ENCODE results near the gene ADAMTS17. TPM values are rescaled to one million over a fixed set of nuclear protein-coding genes. Genes with fewer than 3 reads are reported as not detected.
A peak's percentile ranks its signal among the peaks of the same experiment; 100 is the strongest.

ADAMTS17 gene
- total RNA-seq, 4 donors from 2014 or later, result 6.0 to 17.6 (median 8.2) TPM

DNA sequence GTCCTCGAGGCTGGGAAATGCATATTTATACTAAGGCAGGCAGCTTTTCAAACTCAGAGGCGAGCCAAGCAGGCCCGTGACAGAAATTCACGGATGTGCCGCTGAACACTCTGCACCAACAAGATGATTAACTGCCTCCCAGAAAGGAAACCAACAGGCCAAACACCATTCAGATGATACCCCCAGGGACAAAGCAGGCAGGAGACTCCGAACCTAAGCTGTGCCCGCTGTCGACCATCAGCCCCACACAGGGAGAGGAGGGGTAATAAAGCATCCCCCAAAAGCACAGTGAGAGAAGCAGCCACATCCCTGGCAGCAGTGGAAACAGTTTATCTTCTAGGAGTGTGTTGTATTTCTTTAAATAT lies 31.8 kb downstream of the ADAMTS17 start:
- TF ChIP-seq, protein P1, sequence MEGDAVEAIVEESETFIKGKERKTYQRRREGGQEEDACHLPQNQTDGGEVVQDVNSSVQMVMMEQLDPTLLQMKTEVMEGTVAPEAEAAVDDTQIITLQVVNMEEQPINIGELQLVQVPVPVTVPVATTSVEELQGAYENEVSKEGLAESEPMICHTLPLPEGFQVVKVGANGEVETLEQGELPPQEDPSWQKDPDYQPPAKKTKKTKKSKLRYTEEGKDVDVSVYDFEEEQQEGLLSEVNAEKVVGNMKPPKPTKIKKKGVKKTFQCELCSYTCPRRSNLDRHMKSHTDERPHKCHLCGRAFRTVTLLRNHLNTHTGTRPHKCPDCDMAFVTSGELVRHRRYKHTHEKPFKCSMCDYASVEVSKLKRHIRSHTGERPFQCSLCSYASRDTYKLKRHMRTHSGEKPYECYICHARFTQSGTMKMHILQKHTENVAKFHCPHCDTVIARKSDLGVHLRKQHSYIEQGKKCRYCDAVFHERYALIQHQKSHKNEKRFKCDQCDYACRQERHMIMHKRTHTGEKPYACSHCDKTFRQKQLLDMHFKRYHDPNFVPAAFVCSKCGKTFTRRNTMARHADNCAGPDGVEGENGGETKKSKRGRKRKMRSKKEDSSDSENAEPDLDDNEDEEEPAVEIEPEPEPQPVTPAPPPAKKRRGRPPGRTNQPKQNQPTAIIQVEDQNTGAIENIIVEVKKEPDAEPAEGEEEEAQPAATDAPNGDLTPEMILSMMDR (IDR thresholded peaks at IDR 0.05), result no peak

GRCh38 chr15:100309109-100310040 lies 32.4 kb downstream of the ADAMTS17 start:
- in situ Hi-C loops (cut with MboI; ENCODE audit: low pct_ligation_motif_present in 1 of 4, low pct_unique_long_range_greater_than_20kb in 1 of 4, low sequenced_read_pairs in 3 of 4), result no loop called here
- 73 to 75% methylated on average over 8 to 25 of the region's 25 CpGs for WGBS, 2 donors (ENCODE audit: low coverage in 1 of 2)

More for the DNA sequence above, 31.8 kb downstream of the ADAMTS17 start:
- H3K27ac ChIP-seq, result peak overlapping the region in 3 of 4 donors; percentile 53 to 78 (median 64)
- in situ Hi-C loops (cut with MboI; ENCODE audit: low pct_ligation_motif_present in 1 of 4, low pct_unique_long_range_greater_than_20kb in 1 of 4, low sequenced_read_pairs in 3 of 4), result no loop called here
- intact Hi-C loops (cut with DNase I; ENCODE audit: low total_unique reads), result no loop called here
- peaks cover 0 to 10% (median 2%) of the 10 kb centered on the region in 4 donors for H3K4me1 ChIP-seq
- H3K9me3 ChIP-seq, result no peaks in the 10 kb centered on the region
- no peaks in the 10 kb centered on the region for H3K36me3 ChIP-seq
- H3K27me3 ChIP-seq, result no peaks in the 10 kb centered on the region
- DNase-seq, result no peak
- WGBS, 2 donors (ENCODE audit: low coverage in 1 of 2), result 73% methylated on average over 8 of the region's 8 CpGs; no CpG with 5 or more reads in 1 of the 2 donors
- H3K4me3 ChIP-seq, result no peak overlapping the region

DNA sequence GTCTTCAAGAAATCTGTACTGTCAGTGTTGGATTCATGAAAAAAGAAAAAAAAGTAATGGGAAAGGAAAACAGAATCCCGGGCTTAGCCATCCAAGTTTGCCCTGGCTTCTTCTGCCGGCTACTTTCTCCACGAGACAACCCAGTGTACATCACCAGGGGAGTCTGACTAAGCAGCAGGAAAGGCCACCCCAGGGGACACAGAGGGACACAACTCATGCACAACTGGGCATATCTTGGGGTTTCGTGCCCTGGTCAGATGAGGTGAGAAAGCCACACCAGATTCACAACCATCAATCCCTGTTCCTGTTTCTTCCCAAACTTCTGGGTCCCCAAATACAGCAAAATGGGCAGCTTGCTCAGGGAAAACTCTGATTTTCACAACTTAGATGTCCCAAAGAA lies 33.2 kb downstream of the ADAMTS17 start:
- 72 to 100% methylated on average over 1 to 4 of the region's 4 CpGs for WGBS, 2 donors (ENCODE audit: low coverage in 1 of 2)
- TF ChIP-seq, protein P1 (IDR thresholded peaks at IDR 0.05), result no peak
- TF ChIP-seq POLR2AphosphoS5 (IDR thresholded peaks at IDR 0.05) (no peak), EP300 (IDR thresholded peaks at IDR 0.05; ENCODE audit: low read depth) (no peak), POLR2A (IDR thresholded peaks at IDR 0.05) (no peak)
- no peaks in the 10 kb centered on the region for H3K9me3 ChIP-seq
- H3K36me3 ChIP-seq, result no peaks in the 10 kb centered on the region
- no peak for DNase-seq
- in situ Hi-C loops (cut with MboI; ENCODE audit: low pct_ligation_motif_present in 1 of 4, low pct_unique_long_range_greater_than_20kb in 1 of 4, low sequenced_read_pairs in 3 of 4) (no loop called here), intact Hi-C loops (cut with DNase I; ENCODE audit: low total_unique reads) (no loop called here)
- peak overlapping the region in 3 of 4 donors; percentile 28 to 72 (median 53) for H3K27ac ChIP-seq
- H3K4me1 ChIP-seq, result peaks cover 0 to 10% (median 2%) of the 10 kb centered on the region in 4 donors
- no peak overlapping the region for H3K4me3 ChIP-seq
- no peaks in the 10 kb centered on the region for H3K27me3 ChIP-seq

More at GRCh38 chr15:100309109-100310040, 32.4 kb downstream of the ADAMTS17 start:
- peak overlapping the region in 3 of 4 donors; percentile 28 to 72 (median 53) for H3K27ac ChIP-seq
- H3K4me1 ChIP-seq, result peaks cover 0 to 10% (median 2%) of the 10 kb centered on the region in 4 donors
- no peak for DNase-seq
- no peaks in the 10 kb centered on the region for H3K36me3 ChIP-seq
- intact Hi-C loops (cut with DNase I; ENCODE audit: low total_unique reads), result no loop called here
- H3K27me3 ChIP-seq, result no peaks in the 10 kb centered on the region
- no peaks in the 10 kb centered on the region for H3K9me3 ChIP-seq
- no peak overlapping the region for H3K4me3 ChIP-seq
- TF ChIP-seq POLR2AphosphoS5 (IDR thresholded peaks at IDR 0.05) (no peak), EP300 (IDR thresholded peaks at IDR 0.05; ENCODE audit: low read depth) (no peak), POLR2A (IDR thresholded peaks at IDR 0.05) (no peak)
- TF ChIP-seq, protein P1 (IDR thresholded peaks at IDR 0.05), result no peak

GRCh38 chr15:100308213-100308600 lies 33.6 kb downstream of the ADAMTS17 start:
- Histone ChIP-seq H3K4me3 (no peak overlapping the region), H3K4me1 (peaks cover 0 to 10% (median 2%) of the 10 kb centered on the region in 4 donors), H3K36me3 (no peaks in the 10 kb centered on the region), H3K27me3 (no peaks in the 10 kb centered on the region), H3K9me3 (no peaks in the 10 kb centered on the region), H3K27ac (peak overlapping the region in 3 of 4 donors; percentile 28 to 72 (median 53))
- DNase-seq, result no peak
- intact Hi-C loops (cut with DNase I; ENCODE audit: low total_unique reads), result no loop called here
- TF ChIP-seq, protein P1 (IDR thresholded peaks at IDR 0.05), result no peak
- TF ChIP-seq POLR2A (IDR thresholded peaks at IDR 0.05) (no peak), EP300 (IDR thresholded peaks at IDR 0.05; ENCODE audit: low read depth) (no peak), POLR2AphosphoS5 (IDR thresholded peaks at IDR 0.05) (peak in 1 of 3 donors; percentile 10)
- in situ Hi-C loops (cut with MboI; ENCODE audit: low pct_ligation_motif_present in 1 of 4, low pct_unique_long_range_greater_than_20kb in 1 of 4, low sequenced_read_pairs in 3 of 4), result no loop called here
- WGBS, 2 donors (ENCODE audit: low coverage in 1 of 2), result 52 to 77% methylated on average over 3 to 7 of the region's 7 CpGs
